Calu3 (cell line): ENCODE results near the gene PRDM12. TPM values are rescaled to one million over a fixed set of nuclear protein-coding genes. Genes with fewer than 3 reads are reported as not detected.
"Not testable (repeated sequence)": the region's sequence is repeated elsewhere in the genome, so short reads cannot be mapped to it uniquely, and the experiment has no call there.

Source experiments
- BruUV-seq: library from RNA; stranded (reverse); fragments of 400-500 nt; replicated peaks from 2 replicates; lab custom pipeline; 2021; lab: Mats Ljungman, UMichigan
- CTCF ChIA-PET: fragments of 300-600 bp; sonication (Branson Sonifier 250); formaldehyde crosslinking; loops from one replicate; lab custom pipeline; 2022; ENCODE audit warnings: antibody characterized with exemption; lab: Charles Lee
- DNase-seq: peaks from one replicate; pipeline ENCODE4 v3.0.0; 2022
- H3K27ac Mint-ChIP-seq: one replicate; pipeline ENCODE4 v1.8.0; 2022; ENCODE audit warnings: mixed read lengths; ENCODE audit not compliant: unreplicated experiment
- H3K27me3 Mint-ChIP-seq: one replicate; pipeline ENCODE4 v1.8.0; 2022; ENCODE audit warnings: mixed read lengths; ENCODE audit not compliant: unreplicated experiment
- H3K36me3 Mint-ChIP-seq: one replicate; pipeline ENCODE4 v1.8.0; 2022; ENCODE audit warnings: mild to moderate bottlenecking, moderate library complexity, mixed read lengths; ENCODE audit not compliant: insufficient read depth, unreplicated experiment
- H3K4me1 Mint-ChIP-seq: one replicate; pipeline ENCODE4 v1.8.0; 2022; ENCODE audit warnings: mild to moderate bottlenecking, low read depth, mixed read lengths; ENCODE audit not compliant: unreplicated experiment
- H3K4me3 Mint-ChIP-seq: one replicate; pipeline ENCODE4 v1.8.0; 2022; ENCODE audit warnings: mild to moderate bottlenecking, low read depth, moderate library complexity, mixed read lengths; ENCODE audit not compliant: unreplicated experiment
- H3K9me3 Mint-ChIP-seq: one replicate; pipeline ENCODE4 v1.8.0; 2022; ENCODE audit warnings: low read depth, mixed read lengths; ENCODE audit not compliant: unreplicated experiment
- CTCF ChIP-seq: fragments of 200-600 bp; IDR thresholded peaks from one replicate; pipeline ENCODE4 v1.8.0; 2022; ENCODE audit warnings: antibody characterized with exemption; ENCODE audit not compliant: unreplicated experiment
- intact Hi-C: fragments of 100-400 bp; cut with micrococcal nuclease; formaldehyde crosslinking; loops from one replicate; pipeline ENCODE4 v1.10.0; 2022; ENCODE audit not compliant: unreplicated experiment
- total RNA-seq: library from RNA; stranded (reverse); gene quantifications from 2 replicates; pipeline ENCODE4 v1.2.3, GENCODE V29; 2022

PRDM12 gene
- total RNA-seq, 1 experiment from 2014 or later, result not detected

DNA sequence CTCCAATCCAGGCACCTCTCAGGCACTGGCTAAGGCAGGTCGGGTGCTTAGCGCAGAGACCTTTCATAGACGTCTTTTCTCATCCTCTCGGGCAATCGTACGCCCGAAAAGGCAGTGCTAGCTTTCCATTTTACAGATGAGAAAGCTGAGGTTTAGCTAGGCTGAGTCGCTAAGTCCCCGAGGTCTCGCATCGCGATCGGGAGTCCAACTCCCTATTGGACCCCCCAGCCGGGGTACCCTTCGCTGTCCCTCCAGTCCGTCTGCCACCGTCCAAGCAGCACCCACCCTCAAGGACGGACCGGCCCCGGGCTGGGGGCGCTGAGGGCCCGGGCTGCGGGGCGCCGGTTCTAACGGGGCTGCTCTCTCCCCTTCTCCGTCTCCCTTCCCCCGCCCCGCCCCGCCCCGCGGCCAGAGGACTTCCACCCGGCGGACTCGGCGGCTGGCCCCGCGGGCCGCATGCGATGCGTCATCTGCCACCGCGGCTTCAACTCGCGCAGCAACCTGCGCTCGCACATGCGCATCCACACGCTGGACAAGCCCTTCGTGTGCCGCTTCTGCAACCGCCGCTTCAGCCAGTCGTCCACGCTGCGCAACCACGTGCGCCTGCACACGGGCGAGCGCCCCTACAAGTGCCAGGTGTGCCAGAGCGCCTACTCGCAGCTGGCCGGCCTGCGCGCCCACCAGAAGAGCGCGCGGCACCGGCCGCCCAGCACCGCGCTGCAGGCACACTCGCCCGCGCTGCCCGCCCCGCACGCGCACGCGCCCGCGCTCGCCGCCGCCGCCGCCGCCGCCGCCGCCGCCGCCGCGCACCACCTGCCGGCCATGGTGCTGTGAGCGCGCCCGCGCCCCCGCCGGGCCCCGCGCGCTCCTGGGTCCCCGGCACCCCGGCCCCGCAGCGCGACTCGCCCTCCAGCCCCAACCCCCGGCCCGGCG is 16.7 kb downstream of the PRDM12 start:
- Mint-ChIP-seq H3K4me1 (peaks cover 7% of the 10 kb centered on the region), H3K9me3 (no peaks in the 10 kb centered on the region), H3K27ac (no peak overlapping the region), H3K27me3 (peaks cover 14% of the 10 kb centered on the region), H3K36me3 (peaks cover 10% of the 10 kb centered on the region), H3K4me3 (peak overlapping the region; percentile 65)
- intact Hi-C loops, result no loop called here
- CTCF ChIA-PET, result no interaction called here
- DNase-seq, result peak; percentile 70
- no peak for TF ChIP-seq CTCF
- no TSS peak for BruUV-seq

GRCh38 chr9:130681769-130682420 is 17.5 kb downstream of the PRDM12 start:
- DNase-seq, result no peak
- Mint-ChIP-seq H3K4me1 (peaks cover 7% of the 10 kb centered on the region), H3K4me3 (peak overlapping the region; percentile 65), H3K27me3 (peaks cover 14% of the 10 kb centered on the region), H3K27ac (no peak overlapping the region), H3K36me3 (peaks cover 10% of the 10 kb centered on the region), H3K9me3 (no peaks in the 10 kb centered on the region)
- CTCF ChIA-PET, result interaction anchor here (1.0 to 1.8 kb wide), 4 partner anchors 12 to 347 kb away, joined by 3 to 9 read pairs (median 4); partner anchors contain the start of gene EXOSC2
- intact Hi-C loops, result no loop called here
- no peak for TF ChIP-seq CTCF
- BruUV-seq, result no TSS peak

DNA sequence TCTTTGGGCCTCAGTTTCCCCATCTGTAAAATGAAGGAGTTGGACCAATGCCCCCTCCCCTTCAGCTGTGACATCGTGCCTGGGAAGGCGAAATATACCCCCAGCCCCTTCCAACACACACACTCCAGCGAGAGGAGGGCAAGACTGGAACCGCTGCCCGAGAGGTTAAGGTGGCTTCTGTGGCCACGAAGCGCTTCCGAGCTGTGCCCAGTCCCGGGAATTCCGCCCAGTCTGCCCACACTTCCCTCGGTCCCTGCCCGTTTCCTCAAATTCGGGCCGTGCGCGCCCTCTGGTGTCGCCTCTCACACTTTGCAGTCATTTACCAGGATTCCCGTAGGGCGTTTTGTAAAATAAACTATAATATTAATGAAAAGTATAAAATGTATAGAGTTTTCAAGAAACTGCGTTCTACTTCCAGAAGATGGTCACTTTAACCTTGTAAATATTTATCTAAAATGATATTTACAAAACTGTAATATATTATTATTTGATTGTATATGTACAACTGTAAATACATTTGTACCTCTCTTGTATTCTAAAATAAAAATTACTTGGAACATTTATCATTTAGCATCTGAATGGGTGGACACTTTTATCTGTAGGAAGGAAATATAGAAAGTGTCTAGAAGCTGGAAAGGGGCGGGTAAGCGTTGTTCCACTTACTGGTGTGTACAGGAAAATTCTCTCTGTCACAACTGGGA is 18.2 kb downstream of the PRDM12 start:
- Mint-ChIP-seq H3K27me3 (peaks cover 14% of the 10 kb centered on the region), H3K4me3 (peak overlapping the region; percentile 65), H3K27ac (no peak overlapping the region), H3K4me1 (peaks cover 7% of the 10 kb centered on the region), H3K9me3 (no peaks in the 10 kb centered on the region), H3K36me3 (peaks cover 10% of the 10 kb centered on the region)
- CTCF ChIA-PET, result interaction anchor here (0.6 to 1.8 kb wide), 5 partner anchors 11 to 348 kb away, joined by 3 to 9 read pairs (median 4); partner anchors contain the start of gene EXOSC2
- DNase-seq, result peak; percentile 76
- intact Hi-C loops, result no loop called here
- BruUV-seq, result no TSS peak
- TF ChIP-seq CTCF, result peak; percentile 48

GRCh38 chr9:130685104-130685503 is 20.7 kb downstream of the PRDM12 start:
- CTCF ChIA-PET, result no interaction called here
- Mint-ChIP-seq H3K9me3 (no peaks in the 10 kb centered on the region), H3K4me3 (no peak overlapping the region), H3K36me3 (peaks cover 19% of the 10 kb centered on the region), H3K27ac (no peak overlapping the region), H3K4me1 (peaks cover 18% of the 10 kb centered on the region), H3K27me3 (no peaks in the 10 kb centered on the region)
- intact Hi-C loops, result no loop called here
- no TSS peak for BruUV-seq
- no peak for DNase-seq
- no peak for TF ChIP-seq CTCF

DNA sequence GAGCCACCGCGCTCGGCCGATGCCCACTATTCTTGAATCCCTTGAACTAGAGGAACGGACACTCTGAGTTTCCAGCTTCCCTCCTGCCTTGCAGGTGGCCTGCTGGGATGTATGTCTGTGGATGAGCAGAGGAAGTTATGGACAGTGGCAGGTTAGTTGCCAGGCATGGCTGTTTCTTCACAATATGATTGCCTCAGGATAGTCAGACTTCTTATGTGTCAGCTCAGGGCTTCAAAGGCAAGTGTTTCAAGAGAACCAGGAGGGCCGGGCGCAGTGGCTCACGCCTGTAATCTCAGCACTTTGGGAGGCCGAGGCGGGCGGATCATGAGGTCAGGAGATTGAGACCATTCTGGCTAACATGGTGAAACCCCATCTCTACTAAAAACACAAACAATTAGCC is 21.6 kb downstream of the PRDM12 start:
- H3K4me3 Mint-ChIP-seq, H3K27me3 Mint-ChIP-seq, BruUV-seq, intact Hi-C loops, DNase-seq, H3K27ac Mint-ChIP-seq, H3K9me3 Mint-ChIP-seq: not testable (repeated sequence)
- CTCF ChIA-PET, result interaction anchor here (0.9 kb wide), 1 partner anchor 16 kb away, joined by 10 read pairs; no protein-coding TSS in a partner anchor
- Mint-ChIP-seq H3K36me3 (peaks cover 25% of the 10 kb centered on the region), H3K4me1 (peaks cover 21% of the 10 kb centered on the region)
